GM19238 (cell line): ENCODE data around the gene FMNL2.
"Not testable (repeated sequence)": the region's sequence is repeated elsewhere in the genome, so short reads cannot be mapped to it uniquely, and the experiment has no call there.

ENCODE experiments used
- DNase-seq: peaks from one replicate; pipeline ENCODE4 v3.0.0; 2011; ENCODE audit warnings: low spot score; ENCODE audit not compliant: insufficient read length

Gene FMNL2

GRCh38 chr2:152519581-152519952 lies 184.6 kb downstream of the FMNL2 start:
- DNase-seq: no peak

- DNase-seq: no peak
Measured at GRCh38 chr2:152520759-152521158, 185.8 kb downstream of the FMNL2 start.

GRCh38 chr2:152522446-152522845 lies 187.5 kb downstream of the FMNL2 start:
- DNase-seq: not testable (repeated sequence)

GRCh38 chr2:152523091-152523490 lies 188.1 kb downstream of the FMNL2 start:
- DNase-seq: no peak

DNA sequence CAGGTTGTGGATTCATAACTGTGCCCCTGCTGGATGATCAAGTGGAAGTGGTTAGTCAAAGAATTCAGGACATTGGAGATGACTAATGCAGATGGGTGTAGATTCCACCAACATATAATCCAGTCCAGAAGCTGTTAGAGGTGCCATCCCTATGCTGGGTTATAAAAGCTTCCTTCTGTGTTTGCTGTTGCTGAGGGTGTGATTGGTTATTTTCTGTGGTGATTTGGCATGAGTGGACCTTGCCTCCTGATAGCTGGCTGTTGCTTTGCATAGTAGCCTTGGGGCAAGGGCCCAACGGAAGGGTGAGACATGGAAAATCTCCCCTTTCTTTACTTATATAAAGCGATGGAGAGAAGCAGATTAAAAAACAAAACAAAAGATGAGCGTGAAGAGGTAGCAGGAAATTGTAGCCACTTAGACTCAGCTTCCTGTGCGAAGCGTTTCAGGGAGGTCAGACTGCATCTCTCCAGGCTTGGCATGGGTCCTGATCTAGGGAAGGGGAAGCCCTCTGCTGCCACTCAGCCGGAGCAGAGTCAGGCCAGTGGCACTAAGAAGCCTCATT lies 190.4 kb downstream of the FMNL2 start:
- DNase-seq: no peak

- no peak for DNase-seq
Measured at GRCh38 chr2:152529420-152530115, 194.6 kb downstream of the FMNL2 start.

GRCh38 chr2:152532241-152532640 lies 197.3 kb downstream of the FMNL2 start:
- DNase-seq: no peak

GRCh38 chr2:152534460-152535135 lies 199.6 kb downstream of the FMNL2 start:
- no peak for DNase-seq

GRCh38 chr2:152537081-152537651 lies 202.2 kb downstream of the FMNL2 start:
- DNase-seq: no peak

- DNase-seq: no peak
Measured at GRCh38 chr2:152539424-152539823, 204.4 kb downstream of the FMNL2 start.

- DNase-seq: no peak
Measured at GRCh38 chr2:152541712-152542111, 206.7 kb downstream of the FMNL2 start.

- no peak for DNase-seq
Measured at GRCh38 chr2:152542337-152542994, 207.5 kb downstream of the FMNL2 start.

DNA sequence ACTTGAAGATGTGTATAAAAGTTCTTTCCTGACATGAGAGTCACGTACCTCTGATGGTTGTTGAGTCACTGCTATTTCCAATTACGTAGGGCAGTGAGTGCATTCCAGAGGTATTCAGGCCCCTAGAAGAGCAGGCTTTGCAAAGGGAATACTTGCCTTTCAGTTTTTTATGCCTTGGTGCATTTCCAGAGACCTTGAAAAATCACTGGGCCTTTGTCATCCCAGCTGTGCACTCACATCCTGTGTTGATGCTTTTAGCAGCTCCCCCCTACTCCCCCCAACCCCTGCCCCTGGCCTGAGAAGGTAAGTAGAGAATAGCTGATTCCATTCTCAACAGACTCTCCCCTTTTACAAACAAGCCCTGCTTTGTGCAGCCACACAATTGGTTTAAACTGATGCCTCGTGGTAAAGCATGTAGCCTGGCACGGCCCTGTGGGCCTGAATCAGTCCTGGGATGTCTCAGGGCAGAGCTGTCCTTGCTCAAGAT lies 208.1 kb downstream of the FMNL2 start:
- no peak for DNase-seq

DNA sequence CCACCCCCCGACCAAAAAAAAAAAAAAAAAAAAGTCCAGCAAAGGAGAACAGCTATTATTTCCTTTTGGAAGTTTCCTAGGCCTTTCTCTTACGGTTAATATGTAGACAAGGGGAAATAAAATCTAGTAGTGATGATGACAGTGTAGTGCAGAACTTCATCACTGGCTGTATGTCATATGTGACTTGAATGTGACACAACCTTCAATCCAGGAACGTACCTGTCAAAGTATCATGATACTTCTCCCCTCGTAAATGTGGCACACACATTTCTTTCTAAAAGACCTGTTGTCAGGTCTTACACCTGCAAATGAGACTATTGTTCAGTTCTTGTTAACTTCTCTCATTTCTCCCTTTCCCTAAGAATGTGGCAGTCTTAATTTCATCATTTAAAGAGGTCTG lies 208.7 kb downstream of the FMNL2 start:
- no peak for DNase-seq

- no peak for DNase-seq
Measured at GRCh38 chr2:152544638-152545037, 209.7 kb downstream of the FMNL2 start.

GRCh38 chr2:152546230-152546837 lies 211.4 kb downstream of the FMNL2 start:
- DNase-seq: no peak

- no peak for DNase-seq
Measured at GRCh38 chr2:152548111-152548875, 213.3 kb downstream of the FMNL2 start.

DNA sequence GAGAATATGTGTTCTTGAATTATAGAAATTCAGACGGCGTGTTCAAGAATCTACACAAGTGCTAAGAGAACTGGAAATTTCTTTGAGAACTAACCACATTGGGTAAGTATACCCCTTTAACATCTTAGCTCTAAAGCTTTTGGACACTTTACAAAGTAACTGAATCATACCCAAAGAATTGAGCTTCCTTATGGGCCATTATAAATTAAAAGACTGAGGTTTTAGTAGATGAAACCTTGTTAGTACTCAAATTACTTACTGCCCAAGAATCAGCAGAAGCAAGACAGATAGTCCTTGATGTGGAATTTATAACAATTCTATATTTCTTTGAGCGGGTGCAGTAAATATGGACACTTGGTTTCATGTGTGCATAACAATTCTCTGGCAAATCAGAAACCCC lies 214.0 kb downstream of the FMNL2 start:
- DNase-seq: no peak

DNA sequence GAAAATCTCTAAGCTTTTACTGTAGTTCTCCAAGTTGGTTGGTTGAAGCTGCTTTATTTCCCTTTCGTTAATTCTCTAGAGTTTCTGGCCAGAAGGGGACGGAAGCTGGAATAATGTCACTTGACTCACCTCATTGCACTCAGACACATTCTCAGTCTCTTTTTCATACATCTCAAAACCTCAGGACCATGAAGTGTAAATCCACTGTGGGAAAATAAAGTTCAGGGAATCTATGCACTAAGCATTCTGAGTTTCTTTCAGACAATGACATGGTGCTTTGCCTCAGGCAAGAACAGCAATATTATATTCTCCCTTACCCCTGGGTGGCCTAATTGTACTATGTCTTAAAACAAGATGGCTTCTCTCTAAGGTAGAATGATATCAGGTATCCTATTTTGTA lies 214.4 kb downstream of the FMNL2 start:
- no peak for DNase-seq

DNA sequence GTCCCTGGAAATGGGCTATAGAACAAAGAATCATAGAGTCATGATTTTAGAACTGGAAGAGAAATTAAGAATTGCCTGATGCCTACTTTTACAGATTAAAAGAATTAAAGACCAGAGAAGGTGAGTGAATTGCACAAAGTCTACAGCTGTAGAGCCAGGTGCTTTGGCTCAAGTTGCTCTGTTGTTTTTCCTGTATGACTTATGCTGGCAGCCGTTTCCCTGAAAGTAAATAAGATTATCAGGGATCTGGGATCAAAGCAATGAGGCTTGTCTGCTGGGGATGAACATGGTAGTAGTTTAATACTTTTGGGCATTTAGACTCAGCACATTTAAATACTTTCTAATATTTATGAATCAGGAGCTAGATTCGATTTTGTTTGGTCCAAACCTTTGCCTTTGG lies 215.4 kb downstream of the FMNL2 start:
- no peak for DNase-seq

DNA sequence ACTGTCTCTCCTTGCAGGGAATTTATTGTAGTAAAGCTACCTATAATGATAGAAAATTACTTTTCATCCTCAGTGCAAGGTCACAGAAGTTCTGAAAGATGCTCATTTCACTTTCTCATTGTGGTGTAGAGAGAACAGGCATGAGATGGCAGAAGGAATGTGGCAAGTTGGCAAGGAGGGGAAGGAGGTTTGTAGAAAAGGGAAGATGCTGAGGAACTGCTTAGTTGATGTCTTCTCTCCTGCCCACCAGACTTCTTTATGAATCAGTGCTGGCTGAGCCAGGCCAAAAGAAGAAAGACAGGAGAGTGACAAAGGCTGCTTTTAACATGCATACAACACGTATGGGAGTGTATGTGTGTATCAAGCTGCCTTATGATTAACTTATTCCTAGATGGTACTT lies 217.9 kb downstream of the FMNL2 start:
- DNase-seq: no peak
